ENCODE results near the gene C3orf18.

C3orf18 gene

GRCh38 chr3:50551054-50551659, 16.4 kb downstream of the C3orf18 start:
- no peak overlapping the region for H3K27ac ChIP-seq (replicated peaks)
- no peak for DNase-seq (ENCODE audit: low read depth in 1 of 2, low spot score in 1 of 2)
- no peak overlapping the region for H3K4me3 ChIP-seq (replicated peaks; ENCODE audit: insufficient read depth, low read length)
- TF ChIP-seq SPI1 (IDR thresholded peaks at IDR 0.05; ENCODE audit: borderline replicate concordance, low read depth) (no peak), GABPA (IDR thresholded peaks at IDR 0.05; ENCODE audit: low read depth) (no peak), CTCF (IDR thresholded peaks at IDR 0.05; ENCODE audit: insufficient read depth, low read length) (no peak), POLR2AphosphoS5 (IDR thresholded peaks at IDR 0.05; ENCODE audit: low read depth) (no peak)
- TF ChIP-seq, protein P1, sequence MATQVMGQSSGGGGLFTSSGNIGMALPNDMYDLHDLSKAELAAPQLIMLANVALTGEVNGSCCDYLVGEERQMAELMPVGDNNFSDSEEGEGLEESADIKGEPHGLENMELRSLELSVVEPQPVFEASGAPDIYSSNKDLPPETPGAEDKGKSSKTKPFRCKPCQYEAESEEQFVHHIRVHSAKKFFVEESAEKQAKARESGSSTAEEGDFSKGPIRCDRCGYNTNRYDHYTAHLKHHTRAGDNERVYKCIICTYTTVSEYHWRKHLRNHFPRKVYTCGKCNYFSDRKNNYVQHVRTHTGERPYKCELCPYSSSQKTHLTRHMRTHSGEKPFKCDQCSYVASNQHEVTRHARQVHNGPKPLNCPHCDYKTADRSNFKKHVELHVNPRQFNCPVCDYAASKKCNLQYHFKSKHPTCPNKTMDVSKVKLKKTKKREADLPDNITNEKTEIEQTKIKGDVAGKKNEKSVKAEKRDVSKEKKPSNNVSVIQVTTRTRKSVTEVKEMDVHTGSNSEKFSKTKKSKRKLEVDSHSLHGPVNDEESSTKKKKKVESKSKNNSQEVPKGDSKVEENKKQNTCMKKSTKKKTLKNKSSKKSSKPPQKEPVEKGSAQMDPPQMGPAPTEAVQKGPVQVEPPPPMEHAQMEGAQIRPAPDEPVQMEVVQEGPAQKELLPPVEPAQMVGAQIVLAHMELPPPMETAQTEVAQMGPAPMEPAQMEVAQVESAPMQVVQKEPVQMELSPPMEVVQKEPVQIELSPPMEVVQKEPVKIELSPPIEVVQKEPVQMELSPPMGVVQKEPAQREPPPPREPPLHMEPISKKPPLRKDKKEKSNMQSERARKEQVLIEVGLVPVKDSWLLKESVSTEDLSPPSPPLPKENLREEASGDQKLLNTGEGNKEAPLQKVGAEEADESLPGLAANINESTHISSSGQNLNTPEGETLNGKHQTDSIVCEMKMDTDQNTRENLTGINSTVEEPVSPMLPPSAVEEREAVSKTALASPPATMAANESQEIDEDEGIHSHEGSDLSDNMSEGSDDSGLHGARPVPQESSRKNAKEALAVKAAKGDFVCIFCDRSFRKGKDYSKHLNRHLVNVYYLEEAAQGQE (IDR thresholded peaks at IDR 0.05; ENCODE audit: insufficient replicate concordance, low read depth) = no peak
- no peaks in the 10 kb centered on the region for H3K27me3 ChIP-seq (ENCODE audit: insufficient read depth, poor library complexity, severe bottlenecking)

DNA sequence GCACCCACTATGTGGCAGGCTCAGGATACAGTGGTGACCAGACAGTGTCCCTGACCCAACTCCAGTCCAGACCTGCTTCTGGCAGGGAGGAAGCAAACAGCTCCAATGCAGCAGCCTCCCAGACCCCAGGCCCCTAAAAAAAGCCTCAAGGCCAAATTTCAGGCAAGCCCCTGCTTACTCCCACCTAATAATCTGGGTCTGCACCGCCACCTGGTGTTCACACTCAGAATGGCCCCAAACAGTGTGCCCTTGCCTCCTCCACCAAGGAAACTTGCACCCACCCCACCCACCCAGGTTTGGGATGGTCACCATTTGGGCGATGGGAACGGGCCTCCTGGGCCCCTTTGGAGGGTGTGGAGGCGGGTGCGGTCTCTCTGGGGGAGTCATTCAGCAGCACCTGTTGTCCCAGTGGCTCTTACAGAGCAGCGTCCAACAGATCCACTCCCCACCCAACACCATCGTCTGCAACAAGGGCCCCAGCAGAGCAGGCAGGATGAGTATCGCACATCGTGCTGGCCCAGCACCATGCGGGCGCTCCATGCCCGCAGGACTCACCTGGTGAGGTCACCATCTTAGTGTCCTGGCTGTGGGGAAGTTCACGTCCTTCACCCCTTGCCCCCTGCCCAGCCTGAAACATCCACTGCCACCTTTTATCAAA, 17.3 kb downstream of the C3orf18 start:
- DNase-seq (ENCODE audit: low read depth in 1 of 2, low spot score in 1 of 2) = peak in 1 of 2 experiments; percentile 45
- Histone ChIP-seq H3K27ac (replicated peaks) (no peak overlapping the region), H3K4me3 (replicated peaks; ENCODE audit: insufficient read depth, low read length) (no peak overlapping the region), H3K27me3 (ENCODE audit: insufficient read depth, poor library complexity, severe bottlenecking) (no peaks in the 10 kb centered on the region)
- TF ChIP-seq SPI1 (IDR thresholded peaks at IDR 0.05; ENCODE audit: borderline replicate concordance, low read depth) = no peak
- TF ChIP-seq CTCF (IDR thresholded peaks at IDR 0.05; ENCODE audit: insufficient read depth, low read length) = peak; percentile 49
- TF ChIP-seq, protein P1 (IDR thresholded peaks at IDR 0.05; ENCODE audit: insufficient replicate concordance, low read depth) = no peak
- TF ChIP-seq GABPA (IDR thresholded peaks at IDR 0.05; ENCODE audit: low read depth) = no peak
- no peak for TF ChIP-seq POLR2AphosphoS5 (IDR thresholded peaks at IDR 0.05; ENCODE audit: low read depth)

- no peaks in the 10 kb centered on the region for H3K27me3 ChIP-seq (ENCODE audit: insufficient read depth, poor library complexity, severe bottlenecking)
- H3K4me3 ChIP-seq (replicated peaks; ENCODE audit: insufficient read depth, low read length) = no peak overlapping the region
- no peak for DNase-seq (ENCODE audit: low read depth in 1 of 2, low spot score in 1 of 2)
- H3K27ac ChIP-seq (replicated peaks) = no peak overlapping the region
- TF ChIP-seq, protein P1 (IDR thresholded peaks at IDR 0.05; ENCODE audit: insufficient replicate concordance, low read depth) = no peak
- TF ChIP-seq CTCF (IDR thresholded peaks at IDR 0.05; ENCODE audit: insufficient read depth, low read length) (no peak), GABPA (IDR thresholded peaks at IDR 0.05; ENCODE audit: low read depth) (no peak), SPI1 (IDR thresholded peaks at IDR 0.05; ENCODE audit: borderline replicate concordance, low read depth) (no peak), POLR2AphosphoS5 (IDR thresholded peaks at IDR 0.05; ENCODE audit: low read depth) (no peak)
These were observed 18.3 kb downstream of the C3orf18 start for GRCh38 chr3:50549226-50549625.

All from HL-60 (cell line).